Measurements from ENCODE around the gene IGSF23. TPM values are rescaled to one million over a fixed set of nuclear protein-coding genes. Genes with fewer than 3 reads are reported as not detected.
"Not testable (repeated sequence)": the region's sequence is repeated elsewhere in the genome, so short reads cannot be mapped to it uniquely, and the experiment has no call there.

IGSF23 gene
- total RNA-seq, 2 experiments from 2014 or later = not detected

- Mint-ChIP-seq H3K4me3 (no peak overlapping the region), H3K4me1 (no peaks in the 10 kb centered on the region), H3K27me3 (no peaks in the 10 kb centered on the region), H3K27ac (no peak overlapping the region), H3K9me3 (ENCODE audit: low read depth) (no peaks in the 10 kb centered on the region), H3K36me3 (ENCODE audit: low read depth) (no peaks in the 10 kb centered on the region)
- DNase-seq (no peak), ATAC-seq (no peak)
- ChIA-PET POLR2A (no interaction called here), CTCF (interaction anchor here (0.7 kb wide), 1 partner anchor 19 kb away, joined by 3 read pairs; no protein-coding TSS in a partner anchor)
- intact Hi-C loops (cut with DNase I, micrococcal nuclease) = no loop called here
These were observed 60.1 kb downstream of the IGSF23 start for GRCh38 chr19:44673510-44673909.

- intact Hi-C loops (cut with DNase I, micrococcal nuclease) = no loop called here
- no peaks in the 10 kb centered on the region for H3K36me3 Mint-ChIP-seq (ENCODE audit: low read depth)
- no peak for ATAC-seq
- no peaks in the 10 kb centered on the region for H3K4me1 Mint-ChIP-seq
- H3K27ac Mint-ChIP-seq = no peak overlapping the region
- DNase-seq = no peak
- no peaks in the 10 kb centered on the region for H3K27me3 Mint-ChIP-seq
- H3K9me3 Mint-ChIP-seq (ENCODE audit: low read depth) = no peaks in the 10 kb centered on the region
- H3K4me3 Mint-ChIP-seq = no peak overlapping the region
- ChIA-PET CTCF (interaction anchor here (0.8 to 1.1 kb wide), 2 partner anchors 26 to 95 kb away, joined by 3 read pairs; no protein-coding TSS in a partner anchor), POLR2A (no interaction called here)
These were observed 62.2 kb downstream of the IGSF23 start for GRCh38 chr19:44675521-44675920.

DNA sequence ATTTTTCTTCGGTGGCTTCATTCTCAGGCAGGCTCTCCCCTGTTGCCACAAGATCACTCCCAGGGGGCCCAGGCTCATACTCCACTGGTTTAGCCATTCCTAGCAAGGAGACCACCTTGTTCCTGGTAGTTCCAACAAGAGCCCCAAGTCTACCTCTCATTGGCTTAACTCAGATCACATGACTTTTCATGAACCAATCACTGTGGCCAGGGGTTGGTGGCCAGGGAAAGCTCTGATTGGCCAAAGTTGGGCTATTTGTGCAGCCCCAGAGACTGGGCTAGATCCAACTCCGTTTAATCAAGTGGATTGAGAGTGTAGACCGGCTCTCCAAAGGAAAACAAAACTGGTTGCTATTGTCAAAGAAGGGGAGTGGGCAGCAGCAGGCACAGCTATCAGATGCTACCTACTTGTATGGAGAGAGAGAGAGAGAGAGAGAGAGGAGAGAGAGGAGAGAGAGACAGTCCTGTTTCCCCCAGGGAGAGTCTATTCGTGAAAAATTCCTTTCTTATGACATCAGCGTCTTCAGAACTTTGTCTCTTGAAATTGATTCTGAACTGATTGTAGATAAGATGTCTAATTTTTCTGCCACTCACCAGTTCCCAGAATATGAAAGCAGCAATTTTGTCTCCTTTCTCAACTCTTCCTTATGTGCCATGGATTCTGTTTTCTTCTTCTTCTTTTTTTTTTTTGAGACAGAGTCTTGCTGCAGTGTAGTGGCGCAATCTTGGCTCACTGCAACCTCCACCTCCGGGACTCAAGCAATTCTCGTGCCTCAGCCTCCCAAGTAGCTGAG lies 63.9 kb downstream of the IGSF23 start:
- H3K27ac Mint-ChIP-seq = no peak overlapping the region
- no peaks in the 10 kb centered on the region for H3K9me3 Mint-ChIP-seq (ENCODE audit: low read depth)
- ChIA-PET CTCF (interaction anchor here (1.3 kb wide), 1 partner anchor 20 kb away, joined by 5 read pairs; no protein-coding TSS in a partner anchor), POLR2A (no interaction called here)
- no peak for DNase-seq
- intact Hi-C loops (cut with DNase I, micrococcal nuclease) = no loop called here
- no peak for ATAC-seq
- no peaks in the 10 kb centered on the region for H3K36me3 Mint-ChIP-seq (ENCODE audit: low read depth)
- H3K4me1 Mint-ChIP-seq = no peaks in the 10 kb centered on the region
- H3K4me3 Mint-ChIP-seq = no peak overlapping the region
- no peaks in the 10 kb centered on the region for H3K27me3 Mint-ChIP-seq

GRCh38 chr19:44680536-44680935 lies 67.2 kb downstream of the IGSF23 start:
- POLR2A ChIA-PET = no interaction called here
- no peaks in the 10 kb centered on the region for H3K36me3 Mint-ChIP-seq (ENCODE audit: low read depth)
- H3K27me3 Mint-ChIP-seq = peaks cover 3% of the 10 kb centered on the region
- H3K4me1 Mint-ChIP-seq = peaks cover 6% of the 10 kb centered on the region
- ATAC-seq = no peak
- no peak overlapping the region for H3K4me3 Mint-ChIP-seq
- CTCF ChIA-PET = interaction anchor here (1.0 kb wide), 2 partner anchors 9 to 13 kb away, joined by 3 read pairs; no protein-coding TSS in a partner anchor
- DNase-seq = no peak
- no peak overlapping the region for H3K27ac Mint-ChIP-seq
- H3K9me3 Mint-ChIP-seq (ENCODE audit: low read depth) = no peaks in the 10 kb centered on the region
- intact Hi-C loops (cut with DNase I, micrococcal nuclease) = no loop called here

GRCh38 chr19:44681992-44682790 lies 68.8 kb downstream of the IGSF23 start:
- Mint-ChIP-seq H3K27me3 (peaks cover 9% of the 10 kb centered on the region), H3K36me3 (ENCODE audit: low read depth) (no peaks in the 10 kb centered on the region), H3K4me1 (peaks cover 9% of the 10 kb centered on the region), H3K9me3 (ENCODE audit: low read depth) (no peaks in the 10 kb centered on the region), H3K4me3 (no peak overlapping the region), H3K27ac (no peak overlapping the region)
- CTCF ChIA-PET = interaction anchor here (0.5 to 1.1 kb wide), 4 partner anchors 42 to 154 kb away, joined by 3 to 5 read pairs (median 4); no protein-coding TSS in a partner anchor
- no peak for DNase-seq
- intact Hi-C loops (cut with DNase I, micrococcal nuclease) = no loop called here
- no peak for ATAC-seq
- POLR2A ChIA-PET = no interaction called here

DNA sequence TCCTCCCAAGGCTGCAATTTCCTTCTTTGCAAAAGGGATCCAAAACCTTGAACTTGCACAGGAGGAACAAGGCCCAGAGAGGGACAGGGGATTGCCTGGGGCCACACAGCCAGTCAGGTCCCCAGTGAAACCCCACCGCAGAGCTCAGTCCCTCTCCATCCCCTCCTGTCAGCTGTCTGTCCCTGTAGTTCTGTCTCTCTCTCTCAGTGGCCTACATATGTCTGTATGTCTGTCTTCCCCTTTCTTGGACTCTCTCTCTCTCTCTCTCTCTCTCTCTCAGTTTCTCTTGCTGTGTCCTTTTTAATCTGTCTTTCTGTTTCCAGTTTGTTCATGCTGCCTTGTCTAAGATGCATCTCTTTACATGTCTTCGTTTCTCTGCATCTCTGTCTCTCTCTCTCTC lies 69.4 kb downstream of the IGSF23 start:
- H3K4me3 Mint-ChIP-seq = no peak overlapping the region
- H3K4me1 Mint-ChIP-seq = peaks cover 9% of the 10 kb centered on the region
- ATAC-seq = no peak
- H3K36me3 Mint-ChIP-seq (ENCODE audit: low read depth) = no peaks in the 10 kb centered on the region
- no peak overlapping the region for H3K27ac Mint-ChIP-seq
- no peak for DNase-seq
- peaks cover 10% of the 10 kb centered on the region for H3K27me3 Mint-ChIP-seq
- CTCF ChIA-PET = interaction anchor here (0.5 to 1.1 kb wide), 3 partner anchors 41 to 153 kb away, joined by 3 to 5 read pairs (median 5); no protein-coding TSS in a partner anchor
- no peaks in the 10 kb centered on the region for H3K9me3 Mint-ChIP-seq (ENCODE audit: low read depth)
- POLR2A ChIA-PET = no interaction called here
- intact Hi-C loops (cut with DNase I, micrococcal nuclease) = no loop called here

- H3K36me3 Mint-ChIP-seq (ENCODE audit: low read depth) = no peaks in the 10 kb centered on the region
- H3K4me3 Mint-ChIP-seq = no peak overlapping the region
- DNase-seq = no peak
- H3K9me3 Mint-ChIP-seq (ENCODE audit: low read depth) = no peaks in the 10 kb centered on the region
- ATAC-seq = no peak
- ChIA-PET POLR2A (no interaction called here), CTCF (no interaction called here)
- H3K27me3 Mint-ChIP-seq = peaks cover 12% of the 10 kb centered on the region
- intact Hi-C loops (cut with DNase I, micrococcal nuclease) = no loop called here
- peaks cover 9% of the 10 kb centered on the region for H3K4me1 Mint-ChIP-seq
- H3K27ac Mint-ChIP-seq = no peak overlapping the region
These were observed 70.3 kb downstream of the IGSF23 start for GRCh38 chr19:44683434-44684210.

DNA sequence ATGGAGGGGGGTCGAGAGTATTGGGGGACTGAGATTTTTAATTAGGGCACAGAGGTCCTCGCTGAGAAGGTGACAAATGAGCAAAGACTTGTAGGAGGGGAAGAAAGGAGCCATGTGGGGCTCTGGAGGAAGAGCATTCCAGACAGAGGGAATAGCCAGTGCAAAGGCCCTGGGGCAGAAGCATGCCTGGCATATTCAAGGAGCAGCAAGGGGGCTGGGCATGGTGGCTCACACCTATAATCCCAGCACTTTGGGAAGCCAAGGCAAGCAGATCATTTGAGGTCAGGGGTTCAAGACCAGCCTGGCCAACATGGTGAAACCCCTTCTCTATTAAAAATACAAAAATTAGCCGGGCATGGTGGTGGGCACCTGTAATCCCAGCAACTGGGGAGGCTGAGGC lies 71.0 kb downstream of the IGSF23 start:
- POLR2A ChIA-PET; CTCF ChIA-PET; H3K36me3 Mint-ChIP-seq (ENCODE audit: low read depth); H3K9me3 Mint-ChIP-seq (ENCODE audit: low read depth); DNase-seq; intact Hi-C loops (cut with DNase I, micrococcal nuclease); H3K27ac Mint-ChIP-seq; H3K4me3 Mint-ChIP-seq; ATAC-seq: not testable (repeated sequence)
- Mint-ChIP-seq H3K27me3 (peaks cover 14% of the 10 kb centered on the region), H3K4me1 (peaks cover 15% of the 10 kb centered on the region)

- H3K27ac Mint-ChIP-seq = no peak overlapping the region
- intact Hi-C loops (cut with DNase I, micrococcal nuclease) = loop anchor here in 1 of 2 experiments (5.0 kb wide), 1 partner anchor 37 kb away; no protein-coding TSS in a partner anchor
- H3K4me3 Mint-ChIP-seq = no peak overlapping the region
- DNase-seq (peak; percentile 37), ATAC-seq (peak; percentile 67)
- peaks cover 21% of the 10 kb centered on the region for H3K4me1 Mint-ChIP-seq
- ChIA-PET POLR2A (interaction anchor here (0.6 kb wide), 1 partner anchor 31 kb away, joined by 6 read pairs; no protein-coding TSS in a partner anchor), CTCF (no interaction called here)
- peaks cover 14% of the 10 kb centered on the region for H3K27me3 Mint-ChIP-seq
- H3K36me3 Mint-ChIP-seq (ENCODE audit: low read depth) = no peaks in the 10 kb centered on the region
- no peaks in the 10 kb centered on the region for H3K9me3 Mint-ChIP-seq (ENCODE audit: low read depth)
These were observed 71.8 kb downstream of the IGSF23 start for GRCh38 chr19:44684892-44685863.

- H3K36me3 Mint-ChIP-seq (ENCODE audit: low read depth) = no peaks in the 10 kb centered on the region
- DNase-seq = no peak
These were observed 72.5 kb downstream of the IGSF23 start for GRCh38 chr19:44685877-44686276.

More at GRCh38 chr19:44685877-44686276, 72.5 kb downstream of the IGSF23 start:
- no peak for ATAC-seq
- peaks cover 21% of the 10 kb centered on the region for H3K4me1 Mint-ChIP-seq
- no peak overlapping the region for H3K27ac Mint-ChIP-seq
- H3K27me3 Mint-ChIP-seq = peaks cover 14% of the 10 kb centered on the region
- H3K4me3 Mint-ChIP-seq = no peak overlapping the region
- POLR2A ChIA-PET = no interaction called here
- intact Hi-C loops (cut with DNase I, micrococcal nuclease) = loop anchor here in 1 of 2 experiments (5.0 kb wide), 1 partner anchor 36 kb away; no protein-coding TSS in a partner anchor
- CTCF ChIA-PET = interaction anchor here (0.6 to 0.7 kb wide), 2 partner anchors 14 to 16 kb away, joined by 3 read pairs; no protein-coding TSS in a partner anchor
- no peaks in the 10 kb centered on the region for H3K9me3 Mint-ChIP-seq (ENCODE audit: low read depth)

Measured in activated CD4-positive, alpha-beta T cell treated with anti-CD3 and anti-CD28 coated beads for 36 hours (primary cell).